HG02938 (cell line): Measurements from ENCODE around the gene TRIM62.
"Not testable (repeated sequence)": the region's sequence is repeated elsewhere in the genome, so short reads cannot be mapped to it uniquely, and the experiment has no call there.

ENCODE experiments used
- ATAC-seq: cut with Tn5 transposase; IDR thresholded peaks from one replicate; pipeline ENCODE4 v1.9.1; 2021; ENCODE audit warnings: mild to moderate bottlenecking, moderate library complexity; ENCODE audit not compliant: unreplicated experiment

Gene TRIM62

DNA sequence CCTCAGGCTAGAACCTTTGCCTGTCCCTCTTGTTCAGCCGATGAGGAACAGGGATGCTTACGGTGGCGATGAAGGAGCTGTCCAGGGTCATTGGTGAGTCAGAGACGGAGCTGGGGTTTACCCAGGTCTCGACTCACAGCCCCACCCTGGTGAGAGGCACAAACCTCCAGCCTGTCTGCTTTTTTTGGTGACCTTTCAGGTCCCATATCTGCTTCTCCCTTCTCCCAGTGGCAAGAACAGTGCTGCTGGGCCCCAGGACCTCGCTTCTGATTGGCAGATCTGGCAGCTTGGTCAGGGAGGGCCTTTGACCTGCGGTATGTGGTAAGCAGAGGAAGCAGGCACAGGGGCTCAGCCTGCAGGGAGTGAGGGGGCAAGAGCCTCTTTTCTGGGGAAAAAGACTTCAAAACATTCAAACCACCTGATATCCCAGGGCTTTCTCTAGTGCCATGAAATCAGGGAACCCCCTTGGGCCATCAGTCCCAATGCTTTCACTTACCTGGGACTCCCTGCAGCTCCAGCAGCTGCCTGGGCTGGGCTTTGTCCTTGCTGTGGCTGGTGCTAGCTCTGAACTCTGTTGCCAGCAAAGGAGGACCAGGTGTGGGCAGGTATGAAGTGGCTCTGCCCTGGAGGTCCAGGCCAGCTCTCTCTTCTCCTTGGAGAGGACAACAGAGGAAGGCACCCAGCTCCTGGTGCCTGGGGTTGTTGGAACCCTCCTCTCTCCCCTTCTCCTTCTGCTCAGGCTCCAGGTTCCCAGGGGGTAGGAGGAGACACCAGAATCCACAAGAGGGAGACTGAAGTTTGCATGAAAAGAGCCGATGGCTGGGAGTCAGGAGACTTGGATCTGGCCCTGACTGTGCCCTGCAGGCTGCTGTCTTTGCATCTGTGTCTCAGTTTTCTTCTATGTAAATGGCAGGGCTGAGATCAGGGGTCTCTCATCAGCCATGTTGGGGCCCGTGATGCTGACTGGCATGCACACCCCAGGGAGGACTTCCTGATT lies 41.4 kb downstream of the TRIM62 start:
- ATAC-seq = no peak

DNA sequence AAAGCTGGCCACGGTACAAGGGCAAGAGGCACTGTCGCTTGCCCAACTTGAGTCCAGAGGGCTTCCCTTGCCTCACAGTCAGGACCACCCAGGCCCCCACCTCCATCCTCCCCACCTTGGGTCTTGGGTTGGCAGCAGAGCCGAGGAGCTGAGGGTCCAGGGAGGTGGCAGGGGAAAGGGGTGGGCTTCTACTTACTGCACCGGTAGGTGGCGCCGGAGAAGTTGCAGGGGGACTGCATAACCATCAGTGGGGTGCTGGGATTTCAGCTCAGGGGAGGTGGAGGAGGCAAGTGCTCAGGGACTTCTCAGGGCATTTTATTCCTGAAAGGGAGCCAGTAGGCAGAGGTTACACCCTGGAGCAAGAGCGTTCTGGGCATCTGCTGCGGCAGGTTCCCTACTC lies 44.0 kb downstream of the TRIM62 start:
- no peak for ATAC-seq

DNA sequence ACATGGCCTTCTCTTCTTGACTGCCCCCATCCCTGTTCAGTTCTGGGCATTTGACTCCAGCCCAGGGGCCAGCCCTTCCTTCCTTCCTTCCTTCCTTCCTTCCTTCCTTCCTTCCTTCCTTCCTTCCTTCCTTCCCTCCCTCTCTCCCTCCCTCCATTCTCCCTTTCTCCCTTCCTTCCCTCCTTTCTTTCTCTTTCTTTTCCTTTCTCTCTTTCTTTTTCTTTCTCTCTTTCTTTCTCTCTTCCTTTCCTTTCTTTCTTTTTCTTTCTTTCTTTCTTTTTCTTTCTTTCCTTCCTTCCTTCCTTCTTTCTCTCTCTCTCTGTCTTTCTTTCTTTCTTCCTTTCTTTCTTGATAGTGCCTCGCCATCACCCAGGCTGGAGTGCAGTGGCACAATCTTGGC lies 45.8 kb downstream of the TRIM62 start:
- not testable (repeated sequence) for ATAC-seq

DNA sequence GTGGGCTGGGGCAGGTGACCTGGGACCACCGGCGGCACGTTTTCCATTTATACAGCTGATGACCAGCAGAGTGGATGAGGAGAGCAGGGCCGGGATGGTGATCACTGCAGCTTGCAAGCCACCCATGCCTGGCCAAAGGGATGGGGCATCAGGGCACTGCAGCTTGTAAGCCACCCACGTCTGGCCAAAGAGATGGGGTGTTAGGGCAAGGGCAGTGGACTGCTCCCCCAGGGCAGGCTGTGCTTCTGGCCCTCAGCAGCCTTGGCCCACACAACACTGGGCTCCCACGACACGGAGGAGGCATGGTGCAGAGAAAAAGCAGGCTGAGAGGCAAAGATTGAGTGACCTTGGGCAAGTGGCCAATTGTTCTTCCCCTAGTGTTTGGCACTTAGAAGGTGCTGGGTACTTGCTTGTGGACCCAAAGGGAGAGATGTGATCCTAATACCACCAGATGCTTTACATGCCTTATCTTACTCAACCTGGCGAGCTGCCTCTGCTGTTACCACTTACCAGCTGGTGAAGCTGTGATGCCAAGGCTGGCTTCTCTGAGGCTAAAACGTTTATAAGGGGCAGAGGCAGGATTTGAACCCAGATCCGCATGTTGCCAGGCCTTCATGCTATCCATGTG lies 48.3 kb downstream of the TRIM62 start:
- ATAC-seq = no peak

DNA sequence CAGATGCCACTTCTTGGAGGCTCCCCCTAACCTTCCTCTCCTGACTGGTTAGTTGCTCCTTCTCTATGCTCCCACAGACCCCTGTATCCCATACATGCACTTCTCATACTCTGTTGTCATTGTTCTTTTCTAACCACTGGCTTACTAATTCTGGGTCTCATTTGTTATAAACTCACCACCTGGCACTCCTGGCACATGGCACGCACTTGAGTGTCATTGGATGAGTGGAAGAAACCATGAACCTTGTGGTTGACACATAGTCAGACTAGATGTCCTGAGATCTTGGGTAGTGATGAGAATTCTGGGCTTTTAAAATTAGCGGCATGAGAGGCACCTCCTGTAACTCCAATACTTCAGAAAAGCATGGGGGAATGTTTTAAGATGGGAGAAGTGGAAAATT lies 49.3 kb downstream of the TRIM62 start:
- no peak for ATAC-seq

DNA sequence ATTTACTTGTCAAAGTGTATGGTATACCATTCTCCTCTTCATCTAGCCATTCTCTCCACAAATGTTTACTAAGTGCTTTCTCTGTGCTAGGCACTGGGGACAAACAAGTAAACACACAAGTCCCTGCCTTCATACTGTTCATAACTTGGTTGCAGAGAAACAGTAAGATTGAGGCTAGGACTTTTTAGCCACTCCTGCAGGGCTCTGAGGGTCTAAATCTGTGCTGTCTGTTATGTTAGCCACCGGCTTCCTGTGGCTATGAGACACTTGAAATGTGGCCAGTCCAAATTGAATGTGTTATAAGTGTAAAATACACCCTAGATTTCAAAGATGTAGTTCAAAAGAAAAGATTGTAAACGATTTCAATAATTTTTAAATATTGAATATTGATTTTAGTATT lies 50.7 kb downstream of the TRIM62 start:
- ATAC-seq = no peak

DNA sequence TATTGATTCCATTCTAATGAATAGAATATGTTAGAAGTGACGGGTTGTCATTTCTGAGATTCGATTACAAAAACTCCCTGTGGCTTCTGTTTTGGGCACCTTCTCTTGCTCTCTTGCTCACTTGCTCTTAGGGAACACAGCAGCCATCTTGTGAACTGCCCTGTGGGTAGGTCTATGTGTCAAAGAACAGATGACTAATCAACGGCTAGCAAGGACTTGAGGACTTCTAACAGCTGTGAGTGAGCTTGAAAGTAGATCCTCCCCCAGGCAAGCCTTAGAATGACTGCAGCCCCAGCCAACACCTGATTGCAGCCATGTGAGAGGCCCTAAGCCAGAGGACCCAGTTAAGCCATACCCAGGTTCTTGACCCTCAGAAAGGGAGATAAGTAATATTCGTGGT lies 51.5 kb downstream of the TRIM62 start:
- no peak for ATAC-seq

DNA sequence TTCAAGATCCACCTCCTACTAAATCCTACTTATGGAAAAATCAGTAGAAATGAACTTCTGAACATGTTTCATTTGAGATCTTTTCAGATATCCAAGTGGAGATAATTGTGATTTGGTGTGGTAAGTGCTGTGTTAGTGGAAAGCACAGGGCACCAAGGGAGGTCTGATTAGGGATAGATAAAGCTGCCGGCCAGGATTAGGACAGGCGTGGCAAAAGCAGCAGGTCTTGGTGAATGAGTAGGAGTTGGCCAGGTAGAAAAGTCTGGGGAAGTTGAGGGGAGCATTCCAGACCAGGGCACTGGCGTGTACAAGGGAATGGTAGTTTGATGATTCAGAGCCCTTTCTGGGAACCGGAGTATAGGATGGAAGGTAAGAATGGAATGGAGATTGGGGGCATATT lies 53.1 kb downstream of the TRIM62 start:
- no peak for ATAC-seq

DNA sequence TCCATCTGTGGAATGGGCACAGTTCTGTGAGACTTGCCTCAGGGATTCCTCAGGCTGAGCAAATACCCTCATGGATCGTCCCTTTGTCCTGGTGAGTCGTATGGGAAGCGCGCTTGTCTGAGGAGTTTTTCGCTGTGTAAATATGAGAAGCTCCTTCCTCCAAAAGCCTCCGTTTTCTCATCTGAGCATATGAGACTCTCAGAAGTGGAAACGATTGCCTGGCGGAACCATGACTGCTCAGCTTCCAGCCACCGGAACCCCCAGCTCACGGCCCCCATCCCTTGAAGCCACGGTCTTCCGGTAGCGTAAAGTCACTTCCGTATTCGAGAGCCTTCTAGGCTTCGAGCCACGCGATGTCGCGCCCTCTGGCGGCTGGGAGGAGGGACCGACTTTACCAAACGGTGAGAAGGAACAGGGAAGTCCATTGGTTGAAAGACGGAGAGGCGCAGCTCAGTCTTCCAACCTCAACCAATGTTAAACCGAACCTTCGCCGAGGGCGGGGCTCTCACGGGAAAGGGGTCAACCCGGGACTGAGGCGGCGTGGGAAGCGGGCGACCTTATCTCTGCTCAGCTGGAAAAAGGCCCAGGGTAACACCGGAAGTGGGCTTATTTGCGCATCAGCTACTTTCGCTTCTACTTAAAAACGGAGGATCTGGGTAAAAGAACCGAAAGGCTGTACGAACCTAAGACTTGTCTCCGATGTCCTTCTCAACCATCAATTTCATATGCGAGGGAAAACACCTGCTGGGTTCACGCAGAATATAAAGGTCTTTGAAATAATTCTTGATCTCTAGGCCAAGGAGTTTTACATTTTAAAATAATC lies 54.6 kb downstream of the TRIM62 start:
- peak; percentile 90 for ATAC-seq

DNA sequence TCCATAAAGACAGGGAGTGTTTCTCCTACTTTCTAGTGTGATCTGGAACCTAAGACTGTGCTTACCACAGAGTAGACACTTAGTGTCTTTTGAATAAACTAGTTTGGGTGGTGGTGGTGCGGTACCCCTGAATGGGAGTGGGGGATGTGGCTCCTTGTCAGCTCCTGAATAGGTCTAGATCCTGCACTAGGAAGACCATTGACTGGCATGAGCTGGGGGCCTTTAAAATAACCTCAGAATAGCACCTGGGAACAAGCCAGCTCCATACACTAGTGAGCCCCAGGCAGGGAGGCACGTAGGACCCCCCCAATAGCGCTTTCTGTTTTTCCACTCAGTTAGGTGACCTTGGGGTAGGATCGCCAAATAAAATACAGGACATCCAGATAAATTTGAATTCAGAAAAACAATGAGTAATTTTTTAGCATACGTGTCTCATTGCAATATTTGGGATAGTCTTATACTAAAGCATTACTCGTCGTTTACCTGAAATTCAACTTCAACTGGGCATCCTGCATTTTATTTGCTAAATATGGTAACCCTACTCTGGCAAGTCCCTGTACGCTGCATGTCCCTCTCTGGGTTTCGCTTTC lies 55.3 kb downstream of the TRIM62 start:
- no peak for ATAC-seq

DNA sequence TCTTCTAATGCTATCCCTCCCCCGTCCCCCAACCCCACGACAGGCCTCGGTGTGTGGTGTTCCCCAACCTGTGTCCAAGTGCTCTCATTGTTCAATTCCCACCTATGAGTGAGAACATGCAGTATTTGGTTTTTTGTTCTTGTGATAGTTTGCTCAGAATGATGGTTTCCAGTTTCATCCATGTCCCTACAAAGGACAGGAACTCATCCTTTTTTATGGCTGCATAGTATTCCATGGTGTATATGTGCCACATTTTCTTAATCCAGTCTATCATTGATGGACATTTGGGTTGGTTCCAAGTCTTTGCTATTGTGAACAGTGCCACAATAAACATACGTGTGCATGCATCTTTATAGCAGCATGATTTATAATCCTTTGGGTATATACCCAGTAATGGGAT lies 57.2 kb downstream of the TRIM62 start:
- not testable (repeated sequence) for ATAC-seq

DNA sequence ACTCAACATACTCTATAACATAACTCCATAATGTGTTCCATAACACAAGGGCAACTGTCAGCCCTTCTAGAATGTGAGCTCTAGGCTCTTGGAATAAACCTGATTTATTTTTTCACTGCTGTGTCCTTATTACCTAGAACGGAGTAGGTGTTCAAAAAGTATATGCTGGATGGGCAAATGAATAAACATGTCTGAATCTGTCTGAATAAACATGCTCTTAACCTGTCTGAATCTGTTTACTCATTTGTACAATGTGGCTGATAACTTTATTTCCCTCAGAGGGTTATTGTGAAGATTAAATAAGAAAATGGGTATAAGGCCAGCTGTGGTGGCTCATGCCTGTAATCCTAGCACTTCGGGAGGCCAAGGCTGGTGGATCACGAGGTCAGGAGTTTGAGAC lies 58.6 kb downstream of the TRIM62 start:
- no peak for ATAC-seq

DNA sequence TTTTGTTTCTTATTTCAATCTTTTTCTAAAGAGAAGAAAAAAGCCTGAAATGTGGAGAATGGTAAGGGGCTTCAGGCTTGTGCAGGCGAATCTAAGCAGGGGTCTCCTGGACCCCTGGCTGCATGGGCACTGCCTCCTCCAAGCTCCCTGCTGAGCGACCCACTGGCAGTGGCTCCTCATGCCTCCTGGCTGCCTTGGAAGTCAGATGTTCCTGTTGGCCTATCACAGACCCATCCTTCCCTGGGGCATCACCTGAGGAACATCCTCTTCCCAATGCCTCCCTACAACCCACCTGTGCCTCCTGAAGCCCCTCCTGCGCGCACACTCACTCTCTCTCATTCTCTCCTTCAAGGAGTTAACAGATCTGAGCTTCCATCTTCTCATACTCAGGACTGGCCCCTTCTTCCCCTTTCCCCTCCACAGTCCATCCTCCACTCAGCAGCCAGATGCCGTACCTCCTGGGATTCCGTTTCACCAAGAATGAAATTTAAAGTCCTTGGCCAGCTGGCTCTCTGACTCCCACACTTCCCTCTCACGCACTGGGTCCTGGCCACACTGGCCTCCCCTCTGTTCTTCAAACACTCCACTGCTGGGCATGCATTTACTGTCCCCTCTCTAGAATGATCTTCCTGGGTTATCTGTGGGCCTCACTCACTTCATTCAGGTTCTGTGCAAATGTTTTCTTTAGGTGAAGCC lies 59.2 kb downstream of the TRIM62 start:
- no peak for ATAC-seq

DNA sequence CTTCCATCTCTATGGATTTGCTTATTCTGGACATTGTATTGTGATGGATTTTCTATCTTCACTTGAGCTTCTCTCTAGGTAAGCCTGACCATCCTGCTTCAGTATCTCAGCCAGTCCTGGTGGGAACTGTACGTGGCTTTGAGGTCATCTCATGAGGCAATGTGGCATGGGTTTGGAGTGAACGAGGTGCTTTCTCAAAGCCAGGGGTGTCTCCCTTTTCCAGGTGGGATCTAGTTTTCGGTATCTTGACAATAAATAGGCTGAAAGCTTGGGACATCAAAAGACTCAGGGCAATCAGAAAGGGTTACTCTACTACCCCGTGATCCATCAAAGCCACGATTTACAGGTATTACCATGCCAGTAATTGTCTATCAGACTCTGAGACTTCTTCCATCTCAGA lies 60.1 kb downstream of the TRIM62 start:
- no peak for ATAC-seq

DNA sequence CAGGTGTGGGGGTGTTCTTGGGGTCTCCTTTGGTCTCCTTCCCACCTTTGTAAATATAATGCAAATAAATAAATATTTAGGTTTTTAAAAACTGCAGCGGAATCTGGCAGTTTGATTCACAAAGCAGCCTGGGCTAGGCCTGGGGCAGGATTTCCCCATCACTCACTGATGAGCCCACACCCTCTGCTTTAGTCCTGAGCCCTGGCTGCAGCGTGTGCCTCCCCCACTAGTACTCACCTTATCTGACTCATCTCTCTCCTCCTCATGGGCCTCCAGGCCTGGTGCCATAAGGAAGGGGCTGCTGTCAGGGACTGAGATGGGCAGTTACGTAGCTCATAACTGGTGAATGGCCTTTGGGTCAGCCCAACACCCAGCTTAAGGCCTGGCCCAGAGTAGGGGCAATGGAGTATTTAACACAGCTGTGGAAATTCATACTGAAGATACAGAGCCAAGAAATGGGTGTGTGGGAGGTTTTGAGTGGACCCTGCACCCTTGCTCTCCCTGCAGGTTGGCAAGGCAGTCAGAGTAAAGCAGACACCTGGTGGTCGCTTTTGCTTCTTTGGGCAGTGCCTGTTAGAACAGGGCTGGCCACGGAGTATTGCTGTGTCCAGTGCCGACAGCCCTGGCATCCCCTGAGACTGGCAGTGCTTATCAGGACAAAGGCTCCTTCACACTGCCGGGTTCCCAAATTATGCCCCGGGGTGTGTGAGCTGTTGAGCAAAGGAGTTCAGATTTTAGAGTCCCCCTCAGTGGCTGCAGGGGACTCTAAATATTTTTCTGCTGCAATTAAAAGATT lies 61.2 kb downstream of the TRIM62 start:
- no peak for ATAC-seq

DNA sequence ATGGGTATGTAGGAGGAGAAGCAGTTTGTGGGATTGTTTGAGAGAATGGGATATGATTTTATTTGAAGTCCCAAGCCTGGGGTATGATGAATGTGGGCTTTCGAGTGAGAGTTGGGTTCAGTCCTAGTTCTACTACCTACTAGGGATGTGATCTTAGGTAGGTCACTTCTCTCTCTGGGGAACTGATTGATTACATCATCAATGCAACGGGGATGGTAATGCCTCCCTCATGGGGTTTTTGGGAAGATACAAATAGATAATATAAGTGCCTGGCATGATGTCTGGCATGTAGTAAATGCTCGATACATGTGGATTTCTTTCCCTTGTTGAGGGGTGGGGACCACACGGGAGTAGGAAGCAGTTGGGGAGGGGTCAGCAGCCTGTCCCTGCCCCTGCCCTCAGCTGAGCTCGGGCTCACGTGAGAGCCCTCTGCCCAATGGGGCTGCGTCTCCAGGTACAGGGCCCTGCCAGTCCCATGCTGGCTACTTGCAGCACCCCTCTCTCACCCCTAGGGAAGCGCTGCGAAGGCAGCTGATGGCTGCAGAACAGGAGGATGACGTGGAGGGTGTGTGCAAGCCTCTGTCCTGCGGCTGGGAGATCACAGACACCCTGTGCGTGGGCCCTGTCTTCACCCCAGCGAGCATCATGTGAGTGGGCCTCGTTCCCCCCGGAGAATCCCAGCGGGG lies 62.2 kb downstream of the TRIM62 start:
- no peak for ATAC-seq

DNA sequence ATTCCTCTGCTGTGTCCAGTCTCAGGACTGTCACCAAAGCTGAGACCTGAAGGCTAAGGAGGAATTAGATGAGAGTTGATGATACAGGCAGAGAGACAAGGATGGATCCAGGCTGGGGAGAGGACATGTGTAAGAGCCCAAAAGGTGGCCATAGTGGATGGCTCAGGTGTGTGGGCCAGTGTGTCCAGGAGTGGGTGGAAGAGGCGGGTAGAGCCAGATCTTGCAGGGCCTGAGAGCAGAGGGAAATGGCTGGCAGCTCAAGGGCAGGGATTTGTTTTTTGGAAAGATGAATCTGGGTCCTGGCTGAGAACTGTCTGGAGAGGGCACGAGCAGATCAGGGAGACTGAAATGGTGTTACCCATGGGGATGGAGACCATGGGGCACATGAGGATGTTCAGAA lies 62.8 kb downstream of the TRIM62 start:
- no peak for ATAC-seq

DNA sequence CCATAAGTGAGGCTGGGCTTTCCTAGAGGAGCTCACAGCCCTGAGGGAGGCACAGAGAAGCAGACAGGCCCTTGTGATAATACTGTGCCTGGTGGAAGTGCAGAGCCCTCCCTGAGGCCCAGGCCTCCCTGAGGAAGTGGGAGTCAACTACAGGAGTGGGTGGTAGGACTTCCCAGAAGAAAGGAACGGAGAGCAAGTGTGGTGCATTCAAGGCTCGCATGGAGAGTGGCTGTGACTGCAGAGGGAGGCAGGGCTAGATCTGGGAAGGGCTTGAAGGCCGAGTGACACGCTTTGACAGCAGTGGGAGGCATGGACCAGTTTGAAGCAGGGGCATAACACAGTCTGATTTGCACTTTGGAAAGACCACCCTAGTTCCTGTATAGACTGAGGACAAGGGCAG lies 63.6 kb downstream of the TRIM62 start:
- no peak for ATAC-seq

DNA sequence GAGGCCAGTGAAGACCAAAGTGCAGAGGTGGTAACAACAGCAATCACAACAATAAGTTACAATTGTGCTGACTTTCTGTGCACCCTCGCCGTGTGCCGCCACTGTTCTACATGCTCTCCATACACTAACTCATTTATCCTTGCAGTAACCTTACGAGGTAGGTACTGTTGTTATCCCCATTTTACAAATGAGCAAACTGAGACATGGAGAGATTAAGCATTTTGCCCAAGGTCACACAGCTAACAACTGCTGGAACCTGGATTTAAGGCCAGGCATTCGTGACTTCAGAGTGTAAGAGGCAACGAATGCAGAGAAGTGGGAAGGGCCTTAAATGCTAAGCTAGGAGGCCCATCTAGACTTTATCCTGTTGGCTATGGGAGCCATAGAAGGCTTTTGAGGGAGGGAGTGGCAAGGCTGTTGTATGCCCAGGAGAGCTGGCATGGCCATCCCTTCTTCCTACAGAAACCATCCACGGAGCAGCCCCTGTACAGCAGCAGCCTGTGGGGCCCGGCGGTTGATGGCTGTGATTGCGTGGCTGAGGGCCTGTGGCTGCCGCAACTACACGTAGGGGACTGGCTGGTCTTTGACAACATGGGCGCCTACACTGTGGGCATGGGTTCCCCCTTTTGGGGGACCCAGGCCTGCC lies 64.3 kb downstream of the TRIM62 start:
- ATAC-seq = no peak
